Endothelial cell (in vitro differentiated cells): ENCODE measurements around the gene TSC2. TPM values are rescaled to one million over a fixed set of nuclear protein-coding genes. Genes with fewer than 3 reads are reported as not detected.

ENCODE experiments used
- DNase-seq: peaks from one replicate; pipeline ENCODE4 v3.0.0; 2021; ENCODE audit warnings: low spot score
- H3K27ac Mint-ChIP-seq: one replicate; pipeline ENCODE4 v1.8.0; 2021; ENCODE audit warnings: mixed read lengths, inconsistent platforms; ENCODE audit not compliant: unreplicated experiment
- H3K27me3 Mint-ChIP-seq: one replicate; pipeline ENCODE4 v1.8.0; 2021; ENCODE audit warnings: mild to moderate bottlenecking, moderate library complexity, mixed read lengths, inconsistent platforms; ENCODE audit not compliant: unreplicated experiment
- H3K36me3 Mint-ChIP-seq: one replicate; pipeline ENCODE4 v1.8.0; 2021; ENCODE audit warnings: mild to moderate bottlenecking, low read depth, mixed read lengths, inconsistent platforms; ENCODE audit not compliant: unreplicated experiment
- H3K4me1 Mint-ChIP-seq: one replicate; pipeline ENCODE4 v1.8.0; 2021; ENCODE audit warnings: mild to moderate bottlenecking, mixed read lengths, inconsistent platforms; ENCODE audit not compliant: unreplicated experiment
- H3K4me3 Mint-ChIP-seq: one replicate; pipeline ENCODE4 v1.8.0; 2021; ENCODE audit warnings: mild to moderate bottlenecking, mixed read lengths, inconsistent platforms; ENCODE audit not compliant: unreplicated experiment
- H3K9me3 Mint-ChIP-seq: one replicate; pipeline ENCODE4 v1.8.0; 2021; ENCODE audit warnings: mixed read lengths, inconsistent platforms; ENCODE audit not compliant: unreplicated experiment
- total RNA-seq: library from RNA; stranded (reverse); fragmentation: NEBNext Ultra II Directional; extraction: Animal tissue kit (Norgen Biotek cat#: 25700); gene quantifications from one replicate; pipeline ENCODE4 v1.2.1, GENCODE V29; 2021; ENCODE audit not compliant: unreplicated experiment
- TF ChIP-seq, protein P1 (sequence below): fragments of 200-600 bp; sonication (generic); IDR thresholded peaks from one replicate; pipeline ENCODE4 v1.5.0; 2021; ENCODE audit warnings: antibody characterized with exemption; ENCODE audit not compliant: unreplicated experiment

The TSC2 gene
- total RNA-seq, 1 donor from 2014 or later = 180 TPM

DNA sequence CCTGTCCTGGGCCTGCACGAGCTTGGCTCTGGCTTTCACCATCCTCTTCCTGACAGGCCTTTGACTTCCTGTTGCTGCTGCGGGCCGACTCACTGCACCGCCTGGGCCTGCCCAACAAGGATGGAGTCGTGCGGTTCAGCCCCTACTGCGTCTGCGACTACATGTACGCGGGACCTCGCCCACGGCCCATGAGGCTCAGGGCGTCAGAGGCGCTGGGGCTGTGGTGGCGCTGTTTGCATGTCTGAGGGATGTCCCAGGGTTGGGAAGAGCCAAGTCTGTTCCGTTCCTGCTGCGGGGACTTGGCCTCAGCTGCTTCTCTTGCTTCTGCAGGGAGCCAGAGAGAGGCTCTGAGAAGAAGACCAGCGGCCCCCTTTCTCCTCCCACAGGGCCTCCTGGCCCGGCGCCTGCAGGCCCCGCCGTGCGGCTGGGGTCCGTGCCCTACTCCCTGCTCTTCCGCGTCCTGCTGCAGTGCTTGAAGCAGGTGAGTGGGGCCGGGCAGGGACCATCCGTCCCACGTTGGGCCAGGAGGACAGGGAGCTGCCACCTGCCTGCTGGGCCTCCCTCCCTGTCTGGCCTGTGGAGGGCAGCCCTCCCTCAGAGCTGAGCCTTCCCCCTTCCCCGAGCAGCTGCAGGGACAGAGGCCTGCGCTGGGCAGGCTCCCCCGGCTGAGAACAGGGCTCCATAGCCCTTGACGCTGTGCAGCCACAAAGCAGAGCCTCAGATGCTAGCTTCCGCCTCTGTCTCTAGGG, 23.8 kb downstream of the TSC2 start:
- Mint-ChIP-seq H3K9me3 (no peaks in the 10 kb centered on the region), H3K27ac (no peak overlapping the region), H3K4me3 (no peak overlapping the region), H3K4me1 (no peaks in the 10 kb centered on the region), H3K36me3 (peaks cover 23% of the 10 kb centered on the region), H3K27me3 (peaks cover 1% of the 10 kb centered on the region)
- DNase-seq = no peak
- TF ChIP-seq, protein P1, sequence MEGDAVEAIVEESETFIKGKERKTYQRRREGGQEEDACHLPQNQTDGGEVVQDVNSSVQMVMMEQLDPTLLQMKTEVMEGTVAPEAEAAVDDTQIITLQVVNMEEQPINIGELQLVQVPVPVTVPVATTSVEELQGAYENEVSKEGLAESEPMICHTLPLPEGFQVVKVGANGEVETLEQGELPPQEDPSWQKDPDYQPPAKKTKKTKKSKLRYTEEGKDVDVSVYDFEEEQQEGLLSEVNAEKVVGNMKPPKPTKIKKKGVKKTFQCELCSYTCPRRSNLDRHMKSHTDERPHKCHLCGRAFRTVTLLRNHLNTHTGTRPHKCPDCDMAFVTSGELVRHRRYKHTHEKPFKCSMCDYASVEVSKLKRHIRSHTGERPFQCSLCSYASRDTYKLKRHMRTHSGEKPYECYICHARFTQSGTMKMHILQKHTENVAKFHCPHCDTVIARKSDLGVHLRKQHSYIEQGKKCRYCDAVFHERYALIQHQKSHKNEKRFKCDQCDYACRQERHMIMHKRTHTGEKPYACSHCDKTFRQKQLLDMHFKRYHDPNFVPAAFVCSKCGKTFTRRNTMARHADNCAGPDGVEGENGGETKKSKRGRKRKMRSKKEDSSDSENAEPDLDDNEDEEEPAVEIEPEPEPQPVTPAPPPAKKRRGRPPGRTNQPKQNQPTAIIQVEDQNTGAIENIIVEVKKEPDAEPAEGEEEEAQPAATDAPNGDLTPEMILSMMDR = no peak

DNA sequence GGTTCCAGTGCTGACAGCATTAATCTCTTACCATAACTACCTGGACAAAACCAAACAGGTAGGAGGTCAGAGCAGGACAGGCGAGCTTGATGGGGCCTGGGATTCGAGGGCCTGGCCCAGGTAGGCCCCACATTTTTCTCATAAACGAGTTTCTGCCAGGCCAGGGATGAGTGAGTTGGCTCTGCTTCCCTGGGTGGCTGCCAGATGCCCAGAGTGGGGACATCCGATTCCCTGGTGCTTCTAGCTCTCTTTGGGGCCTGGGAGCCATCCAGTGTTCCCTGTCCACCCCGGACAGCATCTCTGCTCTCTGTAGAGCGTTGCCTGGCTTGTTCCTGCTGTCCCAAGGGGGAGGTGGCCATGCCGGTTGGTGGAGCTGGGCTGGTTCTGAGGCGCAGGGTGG, 25.1 kb downstream of the TSC2 start:
- Mint-ChIP-seq H3K4me3 (no peak overlapping the region), H3K27ac (no peak overlapping the region), H3K9me3 (no peaks in the 10 kb centered on the region), H3K27me3 (peaks cover 4% of the 10 kb centered on the region), H3K36me3 (peaks cover 27% of the 10 kb centered on the region), H3K4me1 (no peaks in the 10 kb centered on the region)
- no peak for DNase-seq
- TF ChIP-seq, protein P1 = no peak

DNA sequence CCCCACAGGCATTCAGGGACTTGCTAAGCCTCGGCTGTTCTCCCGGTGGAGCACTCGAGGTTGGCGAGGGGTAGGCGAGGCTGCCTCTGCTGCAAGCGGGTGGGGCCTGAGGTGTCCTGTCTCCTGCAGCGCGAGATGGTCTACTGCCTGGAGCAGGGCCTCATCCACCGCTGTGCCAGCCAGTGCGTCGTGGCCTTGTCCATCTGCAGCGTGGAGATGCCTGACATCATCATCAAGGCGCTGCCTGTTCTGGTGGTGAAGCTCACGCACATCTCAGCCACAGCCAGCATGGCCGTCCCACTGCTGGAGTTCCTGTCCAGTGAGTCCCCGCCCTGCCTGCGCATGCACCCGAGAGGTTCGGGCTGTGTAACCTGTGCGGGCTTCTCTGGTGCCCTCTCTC, 26.3 kb downstream of the TSC2 start:
- Mint-ChIP-seq H3K27me3 (peaks cover 4% of the 10 kb centered on the region), H3K27ac (no peak overlapping the region), H3K4me1 (no peaks in the 10 kb centered on the region), H3K9me3 (no peaks in the 10 kb centered on the region), H3K36me3 (peaks cover 27% of the 10 kb centered on the region), H3K4me3 (no peak overlapping the region)
- TF ChIP-seq, protein P1 = no peak
- DNase-seq = no peak

DNA sequence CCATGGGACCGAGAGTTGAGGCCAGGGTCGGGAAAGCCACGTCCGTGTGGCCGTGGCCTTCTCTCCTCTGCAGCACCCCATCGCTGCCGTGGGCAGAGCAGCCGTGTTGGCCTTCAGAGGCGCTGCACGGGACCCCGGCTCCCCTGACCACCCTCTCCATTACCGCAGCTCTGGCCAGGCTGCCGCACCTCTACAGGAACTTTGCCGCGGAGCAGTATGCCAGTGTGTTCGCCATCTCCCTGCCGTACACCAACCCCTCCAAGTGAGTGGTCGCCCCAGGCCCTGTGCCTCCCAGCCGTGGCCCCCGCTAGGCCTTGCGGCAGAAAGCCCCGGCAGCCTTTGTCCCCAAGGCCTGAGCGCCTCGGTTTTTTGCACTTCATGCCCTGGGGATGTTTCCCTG, 27.8 kb downstream of the TSC2 start:
- H3K27ac Mint-ChIP-seq = no peak overlapping the region
- no peak overlapping the region for H3K4me3 Mint-ChIP-seq
- TF ChIP-seq, protein P1 = no peak
- H3K27me3 Mint-ChIP-seq = peaks cover 4% of the 10 kb centered on the region
- no peak for DNase-seq
- H3K9me3 Mint-ChIP-seq = no peaks in the 10 kb centered on the region
- peaks cover 22% of the 10 kb centered on the region for H3K36me3 Mint-ChIP-seq
- no peaks in the 10 kb centered on the region for H3K4me1 Mint-ChIP-seq

DNA sequence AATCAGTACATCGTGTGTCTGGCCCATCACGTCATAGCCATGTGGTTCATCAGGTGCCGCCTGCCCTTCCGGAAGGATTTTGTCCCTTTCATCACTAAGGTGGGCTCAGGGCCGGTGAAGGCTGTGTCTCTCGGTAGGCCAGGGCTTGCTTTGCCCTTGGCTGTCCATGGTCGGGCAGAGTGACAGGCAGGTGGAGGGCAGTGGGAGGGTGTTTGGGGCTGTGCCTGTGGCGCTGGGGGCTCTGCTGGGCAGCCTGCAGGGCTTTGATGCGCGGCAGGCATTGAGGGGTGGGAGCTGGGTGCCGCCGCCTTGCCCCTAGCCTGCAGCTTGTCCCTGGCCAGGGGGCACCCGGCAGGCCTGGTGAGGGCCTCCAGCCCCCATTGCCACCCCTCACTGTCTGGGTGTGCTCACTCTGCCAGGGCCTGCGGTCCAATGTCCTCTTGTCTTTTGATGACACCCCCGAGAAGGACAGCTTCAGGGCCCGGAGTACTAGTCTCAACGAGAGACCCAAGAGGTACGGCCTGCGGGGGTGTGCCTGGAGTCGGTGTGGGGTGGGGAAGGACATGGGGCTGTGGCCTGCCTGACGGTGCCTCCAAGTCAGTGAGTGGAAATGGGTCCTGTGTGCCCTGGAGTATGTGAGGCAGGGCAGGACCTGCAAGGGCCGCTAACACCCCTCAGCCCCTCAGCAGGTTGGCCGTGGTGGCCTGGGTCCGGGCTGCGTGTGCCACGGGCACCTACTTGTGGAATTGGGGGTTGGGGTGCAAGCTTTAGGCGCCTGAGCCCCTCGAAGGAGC, 28.5 kb downstream of the TSC2 start:
- DNase-seq = no peak
- H3K27ac Mint-ChIP-seq = no peak overlapping the region
- H3K4me3 Mint-ChIP-seq = no peak overlapping the region
- TF ChIP-seq, protein P1 = no peak
- H3K27me3 Mint-ChIP-seq = peaks cover 4% of the 10 kb centered on the region
- no peaks in the 10 kb centered on the region for H3K4me1 Mint-ChIP-seq
- H3K9me3 Mint-ChIP-seq = no peaks in the 10 kb centered on the region
- peaks cover 22% of the 10 kb centered on the region for H3K36me3 Mint-ChIP-seq
